KG1 (cell line): ENCODE results near the gene SPHK2.
"Not testable (repeated sequence)": the region's sequence is repeated elsewhere in the genome, so short reads cannot be mapped to it uniquely, and the experiment has no call there.

Experiments used
- DNase-seq: peaks from one replicate; lab custom pipeline; 2025; lab: John Stamatoyannopoulos, UW

Gene SPHK2

DNA sequence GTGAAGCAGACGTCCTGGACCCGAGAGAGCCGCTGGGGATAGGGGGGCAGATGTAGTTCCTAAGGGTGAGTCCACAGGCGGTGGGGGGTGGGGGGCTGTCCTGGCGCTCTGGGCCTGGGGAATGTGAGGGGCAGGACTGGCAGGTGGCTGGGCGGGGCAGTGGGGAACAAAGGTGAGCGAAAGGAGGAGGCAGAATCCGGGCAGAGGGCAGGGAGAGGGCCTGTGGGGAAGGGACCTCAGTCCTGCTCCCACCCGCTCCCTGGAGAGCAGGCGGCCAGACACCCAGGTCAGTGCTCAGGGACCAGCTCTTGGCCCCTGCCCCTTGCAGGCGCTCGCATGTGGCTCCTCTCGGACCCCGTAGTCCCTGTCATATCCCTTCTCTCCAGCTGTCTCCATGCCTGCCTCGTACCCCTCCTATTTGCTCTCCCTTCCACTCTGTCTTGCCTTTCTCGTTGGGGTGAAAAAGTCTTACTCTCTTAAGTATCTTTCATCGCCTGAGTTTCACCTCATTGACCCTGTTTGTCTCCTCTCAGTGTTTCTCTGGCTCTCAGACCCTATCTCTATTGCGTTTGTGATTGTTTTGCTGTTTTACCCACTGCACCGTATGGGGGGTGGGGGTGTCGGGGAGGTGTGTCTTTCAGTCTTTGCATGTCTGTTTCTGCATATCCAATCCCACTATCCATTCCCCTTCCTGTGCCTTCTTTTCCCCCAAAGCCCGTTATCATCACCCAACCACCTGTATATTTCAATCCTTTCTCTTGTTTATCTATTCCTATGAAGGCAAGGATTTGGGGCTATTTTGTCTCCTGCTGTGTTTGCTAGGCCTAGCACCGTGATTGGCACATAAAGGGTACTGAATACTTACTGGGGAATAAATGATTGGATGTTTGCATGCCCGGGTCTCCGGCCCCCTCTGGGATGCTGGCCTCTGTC is 5.8 kb downstream of the SPHK2 start:
- DNase-seq = no peak

DNA sequence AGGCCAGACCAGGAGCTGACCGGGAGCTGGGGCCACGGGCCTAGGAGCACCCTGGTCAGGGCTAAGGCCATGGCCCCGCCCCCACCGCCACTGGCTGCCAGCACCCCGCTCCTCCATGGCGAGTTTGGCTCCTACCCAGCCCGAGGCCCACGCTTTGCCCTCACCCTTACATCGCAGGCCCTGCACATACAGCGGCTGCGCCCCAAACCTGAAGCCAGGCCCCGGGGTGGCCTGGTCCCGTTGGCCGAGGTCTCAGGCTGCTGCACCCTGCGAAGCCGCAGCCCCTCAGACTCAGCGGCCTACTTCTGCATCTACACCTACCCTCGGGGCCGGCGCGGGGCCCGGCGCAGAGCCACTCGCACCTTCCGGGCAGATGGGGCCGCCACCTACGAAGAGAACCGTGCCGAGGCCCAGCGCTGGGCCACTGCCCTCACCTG is 6.6 kb downstream of the SPHK2 start:
- no peak for DNase-seq

- no peak for DNase-seq
Measured at GRCh38 chr19:48627201-48627864, 8.0 kb downstream of the SPHK2 start.

DNA sequence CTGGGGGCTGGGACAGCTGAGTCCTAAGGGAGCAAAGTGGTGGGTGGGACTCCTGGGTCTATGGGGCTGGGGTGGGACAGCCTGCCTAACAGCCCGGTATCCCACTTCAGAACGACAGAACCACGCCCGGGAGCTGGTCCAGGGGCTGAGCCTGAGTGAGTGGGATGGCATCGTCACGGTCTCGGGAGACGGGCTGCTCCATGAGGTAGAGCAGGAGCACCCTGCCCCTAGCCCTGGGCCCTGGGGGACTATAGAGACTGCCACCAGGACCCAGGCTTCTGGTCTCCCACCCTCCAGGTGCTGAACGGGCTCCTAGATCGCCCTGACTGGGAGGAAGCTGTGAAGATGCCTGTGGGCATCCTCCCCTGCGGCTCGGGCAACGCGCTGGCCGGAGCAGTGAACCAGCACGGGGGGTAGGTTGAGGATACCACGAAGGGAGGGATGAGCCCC is 8.6 kb downstream of the SPHK2 start:
- no peak for DNase-seq

DNA sequence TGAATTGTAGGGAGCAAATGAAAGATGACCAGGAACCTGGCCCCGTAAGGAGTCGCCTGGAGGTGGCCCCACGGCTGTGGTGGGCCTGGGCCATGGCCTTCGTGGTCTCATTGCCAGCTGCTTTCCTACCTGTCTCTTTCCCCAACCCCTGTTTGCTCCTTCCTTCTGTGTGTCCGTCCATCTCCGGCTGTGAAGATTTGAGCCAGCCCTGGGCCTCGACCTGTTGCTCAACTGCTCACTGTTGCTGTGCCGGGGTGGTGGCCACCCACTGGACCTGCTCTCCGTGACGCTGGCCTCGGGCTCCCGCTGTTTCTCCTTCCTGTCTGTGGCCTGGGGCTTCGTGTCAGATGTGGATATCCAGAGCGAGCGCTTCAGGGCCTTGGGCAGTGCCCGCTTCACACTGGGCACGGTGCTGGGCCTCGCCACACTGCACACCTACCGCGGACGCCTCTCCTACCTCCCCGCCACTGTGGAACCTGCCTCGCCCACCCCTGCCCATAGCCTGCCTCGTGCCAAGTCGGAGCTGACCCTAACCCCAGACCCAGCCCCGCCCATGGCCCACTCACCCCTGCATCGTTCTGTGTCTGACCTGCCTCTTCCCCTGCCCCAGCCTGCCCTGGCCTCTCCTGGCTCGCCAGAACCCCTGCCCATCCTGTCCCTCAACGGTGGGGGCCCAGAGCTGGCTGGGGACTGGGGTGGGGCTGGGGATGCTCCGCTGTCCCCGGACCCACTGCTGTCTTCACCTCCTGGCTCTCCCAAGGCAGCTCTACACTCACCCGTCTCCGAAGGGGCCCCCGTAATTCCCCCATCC is 9.4 kb downstream of the SPHK2 start:
- DNase-seq = no peak

DNA sequence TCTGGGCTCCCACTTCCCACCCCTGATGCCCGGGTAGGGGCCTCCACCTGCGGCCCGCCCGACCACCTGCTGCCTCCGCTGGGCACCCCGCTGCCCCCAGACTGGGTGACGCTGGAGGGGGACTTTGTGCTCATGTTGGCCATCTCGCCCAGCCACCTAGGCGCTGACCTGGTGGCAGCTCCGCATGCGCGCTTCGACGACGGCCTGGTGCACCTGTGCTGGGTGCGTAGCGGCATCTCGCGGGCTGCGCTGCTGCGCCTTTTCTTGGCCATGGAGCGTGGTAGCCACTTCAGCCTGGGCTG is 9.9 kb downstream of the SPHK2 start:
- DNase-seq = no peak

DNA sequence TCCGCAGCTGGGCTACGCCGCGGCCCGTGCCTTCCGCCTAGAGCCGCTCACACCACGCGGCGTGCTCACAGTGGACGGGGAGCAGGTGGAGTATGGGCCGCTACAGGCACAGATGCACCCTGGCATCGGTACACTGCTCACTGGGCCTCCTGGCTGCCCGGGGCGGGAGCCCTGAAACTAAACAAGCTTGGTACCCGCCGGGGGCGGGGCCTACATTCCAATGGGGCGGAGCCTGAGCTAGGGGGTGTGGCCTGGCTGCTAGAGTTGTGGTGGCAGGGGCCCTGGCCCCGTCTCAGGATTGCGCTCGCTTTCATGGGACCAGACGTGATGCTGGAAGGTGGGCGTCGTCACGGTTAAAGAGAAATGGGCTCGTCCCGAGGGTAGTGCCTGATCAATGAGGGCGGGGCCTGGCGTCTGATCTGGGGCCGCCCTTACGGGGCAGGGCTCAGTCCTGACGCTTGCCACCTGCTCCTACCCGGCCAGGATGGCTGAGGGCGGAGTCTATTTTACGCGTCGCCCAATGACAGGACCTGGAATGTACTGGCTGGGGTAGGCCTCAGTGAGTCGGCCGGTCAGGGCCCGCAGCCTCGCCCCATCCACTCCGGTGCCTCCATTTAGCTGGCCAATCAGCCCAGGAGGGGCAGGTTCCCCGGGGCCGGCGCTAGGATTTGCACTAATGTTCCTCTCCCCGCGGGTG is 10.4 kb downstream of the SPHK2 start:
- no peak for DNase-seq

- DNase-seq = no peak
Measured at GRCh38 chr19:48630296-48631063, 11.2 kb downstream of the SPHK2 start.

DNA sequence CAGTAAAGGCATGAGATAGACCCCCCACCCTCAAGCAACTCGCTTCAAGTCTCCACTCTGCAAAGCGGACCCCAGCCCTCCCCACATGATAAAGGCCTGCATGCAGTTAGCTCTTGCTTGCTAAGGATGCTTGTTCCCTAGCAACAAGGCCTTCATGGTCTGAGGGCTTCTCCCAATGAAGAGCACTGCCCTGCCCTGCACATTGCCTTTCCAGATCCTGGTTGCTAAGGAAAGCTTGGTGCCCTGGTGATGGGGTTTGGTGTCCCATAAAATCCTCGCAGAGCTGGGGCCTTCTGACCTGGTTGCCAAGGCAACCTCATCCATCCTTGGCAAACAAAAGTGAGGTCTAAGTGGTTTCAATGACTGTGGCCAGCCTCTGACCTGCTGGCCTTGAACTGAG is 11.9 kb downstream of the SPHK2 start:
- no peak for DNase-seq

- not testable (repeated sequence) for DNase-seq
Measured at GRCh38 chr19:48632286-48632685, 13.0 kb downstream of the SPHK2 start.

DNA sequence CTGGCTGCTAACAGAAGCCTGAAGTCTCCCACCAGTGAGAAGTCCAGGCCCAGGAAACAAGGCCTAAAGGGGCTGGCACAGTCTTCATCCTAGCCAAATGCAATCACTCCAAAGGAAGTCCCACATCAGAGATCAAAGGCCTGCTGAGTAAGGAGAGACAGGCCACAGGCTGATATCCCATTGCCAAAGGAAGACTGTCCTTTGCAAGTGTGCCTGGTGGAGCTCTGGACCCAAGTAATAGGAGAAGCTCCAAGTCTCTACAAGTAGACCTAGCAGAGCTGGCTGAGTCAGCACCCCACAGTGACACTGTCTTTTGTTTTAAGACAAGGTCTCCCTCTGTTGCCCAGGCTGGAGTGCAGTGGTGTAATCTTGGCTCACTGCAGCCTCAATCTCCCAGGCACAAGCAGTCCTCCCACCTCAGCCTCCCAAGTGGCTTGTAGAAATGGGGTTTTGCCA is 13.4 kb downstream of the SPHK2 start:
- no peak for DNase-seq

- no peak for DNase-seq
Measured at GRCh38 chr19:48633148-48634035, 14.1 kb downstream of the SPHK2 start.

GRCh38 chr19:48634036-48634342 is 14.7 kb downstream of the SPHK2 start:
- DNase-seq = no peak

- DNase-seq = peak; percentile 89
Measured at GRCh38 chr19:48634424-48635262, 15.3 kb downstream of the SPHK2 start.

DNA sequence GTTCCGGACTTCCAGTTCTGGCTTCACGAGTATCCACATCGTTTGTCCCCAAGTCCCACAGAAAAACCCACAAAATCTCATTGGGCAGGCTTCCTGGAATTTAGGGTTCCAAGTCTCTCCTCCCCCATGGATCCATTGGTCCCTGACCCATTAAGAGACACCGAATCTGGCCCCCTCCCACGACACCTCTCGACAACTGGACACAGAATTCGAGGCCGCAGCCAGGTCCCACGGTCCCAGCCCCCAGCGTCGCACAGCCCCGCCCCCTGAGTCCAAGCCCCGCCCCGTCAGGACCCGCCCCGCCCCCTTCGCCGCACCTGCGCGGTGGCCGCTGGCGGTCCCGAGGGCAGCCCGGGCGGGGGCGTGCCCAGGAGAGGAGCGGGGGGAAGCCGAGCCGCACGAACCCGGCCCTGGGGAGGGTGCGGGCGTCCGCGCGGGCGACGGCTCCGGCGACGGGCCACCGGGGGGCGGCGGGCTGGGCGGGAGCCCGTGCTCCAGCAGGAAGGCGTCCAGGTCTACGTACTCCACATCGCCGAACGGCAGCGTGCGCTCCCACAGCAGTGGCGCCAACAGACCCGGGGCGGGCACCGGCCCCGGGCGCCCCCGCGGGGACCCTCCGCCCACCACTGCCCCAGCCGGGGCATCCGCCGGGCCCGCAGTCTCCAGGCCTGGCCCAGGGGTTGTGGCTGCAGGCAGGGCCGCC is 16.1 kb downstream of the SPHK2 start:
- DNase-seq = peak; percentile 70

GRCh38 chr19:48635966-48636858 is 16.9 kb downstream of the SPHK2 start:
- DNase-seq = no peak

DNA sequence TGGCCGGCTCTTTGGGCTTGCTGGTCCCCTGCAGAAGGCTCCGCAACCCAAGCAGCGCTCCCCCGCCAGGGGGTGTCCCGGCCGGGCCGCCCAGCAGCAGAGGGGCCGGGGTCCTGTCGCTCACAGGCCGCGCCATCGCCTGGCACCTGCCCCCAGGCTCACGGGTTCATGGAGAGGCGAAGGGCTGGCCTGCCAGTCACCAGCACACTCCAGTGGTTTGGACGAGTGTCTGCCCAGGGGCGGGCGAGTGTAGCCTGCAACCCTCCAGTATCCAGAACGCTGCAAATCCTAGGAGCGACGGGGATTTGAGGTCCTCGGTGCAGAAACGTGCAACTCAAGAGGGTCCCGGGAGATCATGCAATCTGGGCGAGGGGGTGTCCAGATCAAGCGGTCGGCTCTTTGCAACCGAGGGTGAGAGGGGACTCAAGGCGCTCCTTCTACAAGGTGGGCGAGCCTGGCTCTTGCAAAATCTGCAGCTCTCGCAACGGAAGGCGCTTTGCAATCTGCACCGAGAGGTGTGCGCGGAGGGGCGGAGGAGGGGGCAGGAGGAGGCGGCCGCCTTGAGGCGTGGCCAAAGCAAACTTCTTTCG is 17.6 kb downstream of the SPHK2 start, which contains the start of gene DBP:
Gene DBP (minus strand): TSS at position 521 of the 590 bp plus-strand sequence. CDS start 385 bp downstream, at position 136.
- DNase-seq = peak; percentile 35
